BJ (cell line): Measurements from ENCODE around the gene RALGDS. TPM values are rescaled to one million over a fixed set of nuclear protein-coding genes. Genes with fewer than 3 reads are reported as not detected.

Source experiments
- CTCF ChIA-PET: fragments of 350-600 bp; formaldehyde crosslinking; extraction: SDS; loops from one replicate; lab custom pipeline; 2021; ENCODE audit warnings: antibody characterized with exemption, inconsistent platforms; lab: Yijun Ruan, JAX
- POLR2A ChIA-PET: fragments of 300-600 bp; sonication (Branson Sonifier 250); formaldehyde crosslinking; extraction: SDS; loops from one replicate; lab custom pipeline; 2021; ENCODE audit warnings: antibody characterized with exemption; lab: Charles Lee
- DNase-seq: peaks from one replicate; pipeline ENCODE4 v3.0.0-alpha.2; 2011; ENCODE audit warnings: low read depth
- H3K27me3 ChIP-seq: 2 replicates; pipeline ENCODE4 v1.6.0; 2011; ENCODE audit warnings: low read length; ENCODE audit not compliant: control insufficient read depth, insufficient read depth
- H3K36me3 ChIP-seq: 2 replicates; pipeline ENCODE4 v1.5.1; 2011; ENCODE audit warnings: low read length; ENCODE audit not compliant: control insufficient read depth, insufficient read depth
- H3K4me3 ChIP-seq: 2 replicates; pipeline ENCODE4 v1.5.1; 2011; ENCODE audit warnings: low read depth, mild to moderate bottlenecking, control low read depth, low read length
- CTCF ChIP-seq: IDR thresholded peaks from 2 replicates; pipeline ENCODE4 v1.5.1; 2011; ENCODE audit warnings: low read depth, mild to moderate bottlenecking, control low read depth, inconsistent platforms, low read length, moderate library complexity; ENCODE audit not compliant: insufficient read depth
- polyA plus RNA-seq: library from polyadenylated mRNA; depleted of rRNA; stranded (reverse); fragments of >200 nt; gene quantifications from 2 replicates; pipeline ENCODE4 v1.2.3, GENCODE V29; 2011

RALGDS gene
- polyA plus RNA-seq, 1 experiment, result 25.1 TPM

- ChIA-PET CTCF (interaction anchor here (0.8 to 1.5 kb wide), 2 partner anchors 18 to 21 kb away, joined by 3 to 6 read pairs; no protein-coding TSS in a partner anchor), POLR2A (no interaction called here)
- Histone ChIP-seq H3K36me3 (peaks cover 4% of the 10 kb centered on the region), H3K27me3 (no peaks in the 10 kb centered on the region), H3K4me3 (no peak overlapping the region)
- no peak for DNase-seq
- TF ChIP-seq CTCF, result no peak
Measured at GRCh38 chr9:133126697-133127339, 5.8 kb upstream of the RALGDS start.

- ChIA-PET CTCF (interaction anchor here (0.8 to 2.2 kb wide), 3 partner anchors 18 to 21 kb away, joined by 3 to 10 read pairs (median 6); no protein-coding TSS in a partner anchor), POLR2A (no interaction called here)
- TF ChIP-seq CTCF, result no peak
- Histone ChIP-seq H3K4me3 (no peak overlapping the region), H3K36me3 (peaks cover 4% of the 10 kb centered on the region), H3K27me3 (no peaks in the 10 kb centered on the region)
- DNase-seq, result no peak
Measured at GRCh38 chr9:133125941-133126696, 5.1 kb upstream of the RALGDS start.

GRCh38 chr9:133124907-133125275, 3.9 kb upstream of the RALGDS start:
- Histone ChIP-seq H3K4me3 (no peak overlapping the region), H3K27me3 (no peaks in the 10 kb centered on the region), H3K36me3 (peaks cover 4% of the 10 kb centered on the region)
- TF ChIP-seq CTCF, result no peak
- DNase-seq, result no peak
- ChIA-PET CTCF (interaction anchor here (2.2 kb wide), 1 partner anchor 20 kb away, joined by 10 read pairs; no protein-coding TSS in a partner anchor), POLR2A (no interaction called here)

GRCh38 chr9:133124123-133124906, 3.3 kb upstream of the RALGDS start:
- POLR2A ChIA-PET, result no interaction called here
- CTCF ChIA-PET, result interaction anchor here (2.2 kb wide), 1 partner anchor 20 kb away, joined by 10 read pairs; no protein-coding TSS in a partner anchor
- no peak for TF ChIP-seq CTCF
- no peak for DNase-seq
- no peaks in the 10 kb centered on the region for H3K27me3 ChIP-seq
- H3K4me3 ChIP-seq, result no peak overlapping the region
- peaks cover 4% of the 10 kb centered on the region for H3K36me3 ChIP-seq
